ENCODE results near the gene PCSK4. TPM values are rescaled to one million over a fixed set of nuclear protein-coding genes. Genes with fewer than 3 reads are reported as not detected.
A peak's percentile ranks its signal among the peaks of the same experiment; 100 is the strongest.
"Not testable (repeated sequence)": the region's sequence is repeated elsewhere in the genome, so short reads cannot be mapped to it uniquely, and the experiment has no call there.

The PCSK4 gene
- 1 to 10 TPM; 8.4 to 9.4 TPM for total RNA-seq

GRCh38 chr19:1490311-1491113 is at the start of gene PCSK4:
PCSK4 (minus strand) TSS chr19:1490350; CDS start chr19:1490346, 4 bp downstream.
- H3K9me3 Mint-ChIP-seq, result no peaks in the 10 kb centered on the region
- peak; percentile 89 to 94 for ATAC-seq
- DNase-seq (ENCODE audit: low spot score in 2 of 2), result peak; percentile 97
- H3K27ac Mint-ChIP-seq, result peak within 1 kb of the TSS; percentile 79 to 88
- no peaks in the 10 kb centered on the region for H3K36me3 Mint-ChIP-seq

GRCh38 chr19:1539749-1540148 is 49.6 kb upstream of the PCSK4 start:
- H3K9me3 Mint-ChIP-seq; H3K36me3 Mint-ChIP-seq; ATAC-seq; DNase-seq (ENCODE audit: low spot score in 2 of 2); H3K27ac Mint-ChIP-seq: not testable (repeated sequence)

- no peak overlapping the region for H3K27ac Mint-ChIP-seq
- H3K9me3 Mint-ChIP-seq, result no peaks in the 10 kb centered on the region
- DNase-seq (ENCODE audit: low spot score in 2 of 2), result no peak
- no peaks in the 10 kb centered on the region for H3K36me3 Mint-ChIP-seq
- ATAC-seq, result no peak
Observed at GRCh38 chr19:1538978-1539377, 48.8 kb upstream of the PCSK4 start.

- ATAC-seq; H3K9me3 Mint-ChIP-seq; DNase-seq (ENCODE audit: low spot score in 2 of 2); H3K36me3 Mint-ChIP-seq; H3K27ac Mint-ChIP-seq: not testable (repeated sequence)
Observed at GRCh38 chr19:1535699-1536098, 45.5 kb upstream of the PCSK4 start.

- DNase-seq (ENCODE audit: low spot score in 2 of 2) (no peak), ATAC-seq (no peak)
- no peak overlapping the region for H3K27ac Mint-ChIP-seq
- no peaks in the 10 kb centered on the region for H3K36me3 Mint-ChIP-seq
- no peaks in the 10 kb centered on the region for H3K9me3 Mint-ChIP-seq
Observed at GRCh38 chr19:1534972-1535371, 44.8 kb upstream of the PCSK4 start.

GRCh38 chr19:1533510-1534150 is 43.5 kb upstream of the PCSK4 start:
- H3K27ac Mint-ChIP-seq, result no peak overlapping the region
- H3K9me3 Mint-ChIP-seq, result no peaks in the 10 kb centered on the region
- no peak for DNase-seq (ENCODE audit: low spot score in 2 of 2)
- H3K36me3 Mint-ChIP-seq, result no peaks in the 10 kb centered on the region
- no peak for ATAC-seq

GRCh38 chr19:1532003-1532402 is 41.9 kb upstream of the PCSK4 start:
- ATAC-seq, result no peak
- Mint-ChIP-seq H3K9me3 (no peaks in the 10 kb centered on the region), H3K36me3 (no peaks in the 10 kb centered on the region), H3K27ac (no peak overlapping the region)
- DNase-seq (ENCODE audit: low spot score in 2 of 2), result no peak

- ATAC-seq (no peak), DNase-seq (ENCODE audit: low spot score in 2 of 2) (no peak)
- Mint-ChIP-seq H3K36me3 (no peaks in the 10 kb centered on the region), H3K27ac (no peak overlapping the region), H3K9me3 (no peaks in the 10 kb centered on the region)
Observed at GRCh38 chr19:1531587-1531986, 41.4 kb upstream of the PCSK4 start.

- not testable (repeated sequence) for H3K9me3 Mint-ChIP-seq; DNase-seq (ENCODE audit: low spot score in 2 of 2); H3K27ac Mint-ChIP-seq; H3K36me3 Mint-ChIP-seq; ATAC-seq
Observed at GRCh38 chr19:1530856-1531255, 40.7 kb upstream of the PCSK4 start.

GRCh38 chr19:1529430-1529816 is 39.3 kb upstream of the PCSK4 start:
- ATAC-seq (no peak), DNase-seq (ENCODE audit: low spot score in 2 of 2) (no peak)
- no peaks in the 10 kb centered on the region for H3K9me3 Mint-ChIP-seq
- no peak overlapping the region for H3K27ac Mint-ChIP-seq
- H3K36me3 Mint-ChIP-seq, result peaks cover 0 to 5% of the 10 kb centered on the region in 2 donors

GRCh38 chr19:1528596-1529429 is 38.7 kb upstream of the PCSK4 start:
- DNase-seq (ENCODE audit: low spot score in 2 of 2) (no peak), ATAC-seq (no peak)
- Mint-ChIP-seq H3K27ac (no peak overlapping the region), H3K9me3 (no peaks in the 10 kb centered on the region), H3K36me3 (peaks cover 0 to 7% of the 10 kb centered on the region in 2 donors)

GRCh38 chr19:1527650-1528309 is 37.6 kb upstream of the PCSK4 start:
- ATAC-seq (no peak), DNase-seq (ENCODE audit: low spot score in 2 of 2) (no peak)
- peaks cover 0 to 7% of the 10 kb centered on the region in 2 donors for H3K36me3 Mint-ChIP-seq
- H3K9me3 Mint-ChIP-seq, result no peaks in the 10 kb centered on the region
- H3K27ac Mint-ChIP-seq, result no peak overlapping the region

GRCh38 chr19:1526979-1527649 is 37.0 kb upstream of the PCSK4 start:
- Mint-ChIP-seq H3K36me3 (peaks cover 0 to 7% of the 10 kb centered on the region in 2 donors), H3K9me3 (no peaks in the 10 kb centered on the region), H3K27ac (no peak overlapping the region)
- DNase-seq (ENCODE audit: low spot score in 2 of 2) (no peak), ATAC-seq (no peak)

GRCh38 chr19:1526066-1526778 is 36.1 kb upstream of the PCSK4 start:
- Mint-ChIP-seq H3K9me3 (no peaks in the 10 kb centered on the region), H3K36me3 (peaks cover 0 to 7% of the 10 kb centered on the region in 2 donors), H3K27ac (no peak overlapping the region)
- ATAC-seq, result no peak
- no peak for DNase-seq (ENCODE audit: low spot score in 2 of 2)

GRCh38 chr19:1525343-1525742 is 35.2 kb upstream of the PCSK4 start:
- H3K27ac Mint-ChIP-seq, result no peak overlapping the region
- H3K36me3 Mint-ChIP-seq, result peaks cover 0 to 7% of the 10 kb centered on the region in 2 donors
- H3K9me3 Mint-ChIP-seq, result no peaks in the 10 kb centered on the region
- no peak for ATAC-seq
- no peak for DNase-seq (ENCODE audit: low spot score in 2 of 2)

- Mint-ChIP-seq H3K9me3 (no peaks in the 10 kb centered on the region), H3K27ac (no peak overlapping the region), H3K36me3 (peaks cover 0 to 7% of the 10 kb centered on the region in 2 donors)
- DNase-seq (ENCODE audit: low spot score in 2 of 2) (no peak), ATAC-seq (no peak)
Observed at GRCh38 chr19:1524972-1525325, 34.8 kb upstream of the PCSK4 start.

Measured in activated naive CD4-positive, alpha-beta T cell treated with anti-CD3 and anti-CD28 coated beads, Interleukin-2, amount 50 U/mL, for 72 hours (primary cell).